SIG-M5 treated with dmso at 0.1 percent for 504 hours (cell line): ENCODE data around the gene PCDHB2.
"Not testable (repeated sequence)": the region's sequence is repeated elsewhere in the genome, so short reads cannot be mapped to it uniquely, and the experiment has no call there.

Source experiments
- DNase-seq: peaks from one replicate; lab custom pipeline; 2025; ENCODE audit not compliant: unreplicated experiment; lab: John Stamatoyannopoulos, UW

The PCDHB2 gene

DNA sequence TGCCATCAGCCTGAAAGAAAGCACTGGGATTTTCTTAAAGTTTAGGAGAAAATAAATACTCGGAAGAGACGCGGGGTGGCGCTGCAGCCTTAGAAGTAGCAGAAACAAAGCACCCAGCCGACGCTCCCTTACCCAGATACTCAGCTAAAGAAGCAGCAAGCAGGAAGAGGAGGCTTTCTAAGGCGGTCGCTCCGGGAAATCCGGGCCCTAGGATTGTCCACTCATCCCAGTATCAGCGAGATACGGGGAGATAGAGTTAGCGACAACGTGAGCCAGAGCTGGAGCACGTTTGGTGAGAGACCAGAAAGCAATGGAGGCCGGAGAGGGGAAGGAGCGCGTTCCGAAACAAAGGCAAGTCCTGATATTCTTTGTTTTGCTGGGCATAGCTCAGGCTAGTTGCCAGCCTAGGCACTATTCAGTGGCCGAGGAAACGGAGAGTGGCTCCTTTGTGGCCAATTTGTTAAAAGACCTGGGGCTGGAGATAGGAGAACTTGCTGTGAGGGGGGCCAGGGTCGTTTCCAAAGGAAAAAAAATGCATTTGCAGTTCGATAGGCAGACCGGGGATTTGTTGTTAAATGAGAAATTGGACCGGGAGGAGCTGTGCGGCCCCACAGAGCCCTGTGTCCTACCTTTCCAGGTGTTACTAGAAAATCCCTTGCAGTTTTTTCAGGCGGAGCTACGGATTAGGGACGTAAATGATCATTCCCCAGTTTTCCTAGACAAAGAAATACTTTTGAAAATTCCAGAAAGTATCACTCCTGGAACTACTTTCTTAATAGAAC lies at the start of gene PCDHB2:
TSS of gene PCDHB2 (plus strand) at position 135 of the 782 bp plus-strand sequence. CDS start at position 311, 176 bp downstream.
- peak; percentile 34 for DNase-seq

DNA sequence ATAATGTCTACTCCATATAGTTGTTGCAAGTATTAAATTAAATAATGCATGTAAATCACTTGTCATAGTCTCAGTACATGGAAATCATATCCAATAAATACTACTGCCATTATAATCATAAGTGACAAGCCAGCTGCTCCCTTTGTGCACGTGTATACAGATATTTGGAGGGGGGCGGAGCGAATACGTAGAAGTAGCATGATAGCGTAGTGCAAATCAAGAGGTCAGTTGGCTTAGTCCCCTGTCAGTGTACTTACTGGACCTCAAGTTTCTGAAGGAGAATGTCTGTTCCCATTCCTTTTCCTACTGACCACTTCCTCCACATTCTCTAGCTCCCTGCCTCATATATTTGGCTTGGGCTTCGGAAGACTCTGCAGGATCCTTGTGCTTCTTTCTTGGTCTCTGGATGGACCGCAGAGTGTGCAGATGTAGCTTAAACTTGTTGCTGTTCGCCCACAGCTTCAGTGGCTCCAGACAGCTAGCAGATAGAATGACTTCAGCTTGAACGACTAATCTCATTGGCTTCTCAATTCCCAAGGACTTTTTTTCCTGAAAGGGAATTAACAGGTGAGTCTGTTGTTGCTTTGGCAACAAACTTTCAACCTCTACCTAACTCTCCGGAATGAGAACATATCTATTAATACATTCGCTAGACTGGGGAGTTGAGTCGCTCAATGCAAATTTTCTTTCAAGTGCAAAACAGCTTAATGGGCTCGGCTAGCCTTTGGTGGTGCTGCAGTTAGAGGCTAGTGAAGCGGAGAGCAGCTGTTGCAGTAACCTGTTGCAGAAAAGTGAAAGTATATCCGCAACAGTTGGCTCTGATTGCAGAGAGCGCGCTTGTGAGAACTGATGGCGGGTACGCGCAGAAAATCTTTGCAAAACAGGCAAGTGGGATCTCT lies 43.5 kb upstream of the PCDHB2 start, which contains the start of gene PCDHB1:
TSS of gene PCDHB1 (plus strand) at position 753 of the 899 bp plus-strand sequence. CDS start at position 850, 97 bp downstream.
- no peak for DNase-seq

DNA sequence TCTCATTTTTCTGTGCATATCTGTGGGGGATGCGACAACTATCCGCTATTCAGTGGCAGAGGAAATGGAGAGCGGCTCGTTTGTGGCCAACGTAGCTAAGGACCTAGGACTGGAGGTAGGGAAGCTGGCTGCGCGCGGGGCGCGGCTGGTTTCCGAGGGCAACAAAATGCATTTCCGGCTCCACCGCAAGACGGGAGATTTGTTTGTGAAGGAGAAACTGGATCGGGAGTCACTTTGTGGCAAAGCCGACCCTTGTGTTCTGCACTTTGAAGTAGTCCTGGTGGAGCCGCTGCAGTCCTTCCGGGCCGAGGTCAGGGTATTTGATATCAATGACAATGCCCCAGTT lies 42.9 kb upstream of the PCDHB2 start:
- DNase-seq, result no peak

DNA sequence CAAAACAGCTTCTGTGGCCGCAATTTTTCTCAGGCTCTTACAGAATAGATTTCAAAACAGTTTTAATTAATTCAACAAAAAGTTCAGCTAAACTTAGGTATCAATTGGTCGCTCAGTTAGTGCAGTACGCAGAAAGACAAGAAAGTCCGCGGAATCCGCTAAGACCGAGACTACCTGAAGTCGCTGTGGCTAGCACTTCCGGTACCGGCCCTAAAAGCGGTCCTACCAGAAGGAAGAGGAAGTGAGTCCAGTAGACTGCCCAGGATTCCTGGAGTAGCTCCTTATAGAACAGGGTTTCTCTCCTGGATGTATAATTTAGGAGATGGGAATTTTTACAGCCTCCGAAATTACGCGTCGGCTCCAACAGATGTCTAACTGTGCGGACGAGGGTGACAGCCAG lies 16.6 kb upstream of the PCDHB2 start:
- no peak for DNase-seq

DNA sequence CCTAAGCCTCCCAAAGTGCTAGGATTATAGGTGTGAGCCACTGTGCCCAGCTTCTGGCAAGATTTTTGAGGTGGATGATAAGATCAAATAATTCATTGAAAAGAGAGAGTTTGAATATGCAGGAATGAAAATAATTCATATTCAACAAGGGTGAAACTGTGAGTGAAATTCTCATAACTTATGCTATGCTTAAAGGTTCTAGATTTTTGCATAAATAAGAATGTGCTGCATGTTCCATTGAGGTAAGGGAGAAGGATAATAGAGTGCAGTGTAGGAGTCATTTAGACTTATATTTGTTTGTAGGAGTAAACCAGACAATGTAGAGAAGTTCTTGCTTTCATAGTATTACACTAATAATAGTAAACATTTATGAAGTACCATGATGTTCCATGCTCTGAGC lies 12.2 kb upstream of the PCDHB2 start:
- DNase-seq, result no peak

DNA sequence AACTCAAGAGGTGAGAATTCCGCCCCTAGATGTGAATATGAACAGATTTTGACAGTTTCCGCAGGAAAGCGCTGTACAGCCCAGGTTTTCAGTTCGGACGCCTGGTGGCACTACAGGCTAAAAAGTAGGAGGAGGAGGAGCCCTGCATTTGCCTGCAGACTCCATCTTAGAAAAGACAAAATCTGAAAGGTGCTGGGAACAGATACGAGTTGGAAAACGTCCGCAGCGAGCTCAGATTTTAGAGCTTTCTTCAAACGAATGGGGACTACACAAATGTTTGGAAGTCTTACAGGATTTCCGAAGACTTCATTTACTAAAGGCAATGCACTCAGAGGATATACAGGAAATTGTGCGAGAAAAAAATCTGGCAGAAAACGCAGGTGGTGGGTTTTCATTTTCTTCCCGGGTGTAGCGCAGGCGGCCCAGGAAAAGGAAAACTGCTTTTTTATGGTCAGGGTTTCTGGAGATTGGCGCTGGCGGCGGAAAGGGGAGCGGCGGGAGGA lies 9.9 kb upstream of the PCDHB2 start:
- DNase-seq, result peak; percentile 26

DNA sequence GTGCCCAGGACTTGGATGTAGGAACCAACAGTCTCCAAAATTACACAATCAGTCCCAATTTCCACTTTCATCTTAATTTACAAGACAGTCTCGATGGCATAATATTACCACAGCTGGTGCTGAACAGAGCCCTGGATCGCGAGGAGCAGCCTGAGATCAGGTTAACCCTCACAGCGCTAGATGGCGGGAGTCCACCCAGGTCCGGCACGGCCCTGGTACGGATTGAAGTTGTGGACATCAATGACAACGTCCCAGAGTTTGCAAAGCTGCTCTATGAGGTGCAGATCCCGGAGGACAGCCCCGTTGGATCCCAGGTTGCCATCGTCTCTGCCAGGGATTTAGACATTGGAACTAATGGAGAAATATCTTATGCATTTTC lies 837 bp downstream of the PCDHB2 start:
- DNase-seq, result no peak

DNA sequence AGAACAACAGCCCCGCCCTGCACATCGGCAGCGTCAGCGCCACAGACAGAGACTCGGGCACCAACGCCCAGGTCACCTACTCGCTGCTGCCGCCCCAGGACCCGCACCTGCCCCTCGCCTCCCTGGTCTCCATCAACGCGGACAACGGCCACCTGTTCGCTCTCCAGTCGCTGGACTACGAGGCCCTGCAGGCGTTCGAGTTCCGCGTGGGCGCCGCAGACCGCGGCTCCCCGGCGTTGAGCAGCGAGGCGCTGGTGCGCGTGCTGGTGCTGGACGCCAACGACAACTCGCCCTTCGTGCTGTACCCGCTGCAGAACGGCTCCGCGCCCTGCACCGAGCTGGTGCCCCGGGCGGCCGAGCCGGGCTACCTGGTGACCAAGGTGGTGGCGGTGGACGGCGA lies 1.8 kb downstream of the PCDHB2 start:
- DNase-seq, result not testable (repeated sequence)

DNA sequence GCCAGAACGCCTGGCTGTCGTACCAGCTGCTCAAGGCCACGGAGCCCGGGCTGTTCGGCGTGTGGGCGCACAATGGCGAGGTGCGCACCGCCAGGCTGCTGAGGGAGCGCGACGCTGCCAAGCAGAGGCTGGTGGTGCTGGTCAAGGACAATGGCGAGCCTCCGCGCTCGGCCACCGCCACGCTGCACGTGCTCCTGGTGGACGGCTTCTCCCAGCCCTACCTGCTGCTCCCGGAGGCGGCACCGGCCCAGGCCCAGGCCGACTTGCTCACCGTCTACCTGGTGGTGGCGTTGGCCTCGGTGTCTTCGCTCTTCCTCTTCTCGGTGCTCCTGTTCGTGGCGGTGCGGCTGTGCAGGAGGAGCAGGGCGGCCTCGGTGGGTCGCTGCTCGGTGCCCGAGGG lies 2.2 kb downstream of the PCDHB2 start:
- DNase-seq, result not testable (repeated sequence)

DNA sequence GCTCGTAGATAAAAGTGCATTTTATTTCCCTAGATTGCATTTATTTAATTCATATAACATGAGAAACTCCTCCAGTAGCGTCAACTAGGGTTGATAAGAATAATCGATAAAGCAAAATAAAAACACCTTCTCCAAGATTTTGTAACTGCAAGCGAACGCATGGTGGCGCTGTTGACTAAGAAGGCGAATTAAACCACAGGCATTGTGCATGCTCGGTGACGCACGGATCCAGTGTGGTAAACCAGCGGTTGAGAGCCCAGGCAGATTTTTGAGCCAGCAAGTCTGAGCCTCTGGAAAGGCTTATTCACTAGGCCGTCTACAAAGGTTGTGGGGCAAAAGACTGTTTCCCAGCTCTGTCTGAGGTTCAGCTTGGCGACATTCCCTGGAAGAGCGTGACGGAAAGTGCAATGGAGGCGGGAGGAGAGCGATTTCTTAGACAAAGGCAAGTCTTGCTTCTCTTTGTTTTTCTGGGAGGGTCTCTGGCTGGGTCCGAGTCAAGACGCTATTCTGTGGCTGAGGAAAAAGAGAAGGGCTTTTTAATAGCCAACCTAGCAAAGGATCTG lies 5.9 kb downstream of the PCDHB2 start, which contains the start of gene PCDHB3:
TSS of gene PCDHB3 (plus strand) at position 231 of the 563 bp plus-strand sequence. CDS start at position 408, 177 bp downstream.
- DNase-seq, result peak; percentile 7

DNA sequence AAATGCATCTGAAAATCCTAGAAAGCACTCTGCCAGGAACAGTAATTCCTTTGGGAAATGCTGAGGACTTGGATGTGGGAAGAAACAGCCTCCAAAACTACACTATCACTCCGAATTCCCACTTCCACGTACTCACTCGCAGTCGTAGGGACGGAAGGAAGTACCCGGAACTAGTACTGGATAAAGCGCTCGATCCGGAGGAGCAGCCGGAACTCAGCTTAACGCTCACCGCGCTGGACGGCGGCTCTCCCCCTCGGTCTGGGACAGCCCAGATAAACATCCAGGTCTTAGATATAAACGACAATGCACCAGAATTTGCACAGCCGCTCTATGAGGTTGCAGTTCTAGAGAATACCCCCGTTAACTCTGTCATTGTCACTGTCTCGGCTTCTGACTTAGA lies 6.6 kb downstream of the PCDHB2 start:
- DNase-seq, result no peak

DNA sequence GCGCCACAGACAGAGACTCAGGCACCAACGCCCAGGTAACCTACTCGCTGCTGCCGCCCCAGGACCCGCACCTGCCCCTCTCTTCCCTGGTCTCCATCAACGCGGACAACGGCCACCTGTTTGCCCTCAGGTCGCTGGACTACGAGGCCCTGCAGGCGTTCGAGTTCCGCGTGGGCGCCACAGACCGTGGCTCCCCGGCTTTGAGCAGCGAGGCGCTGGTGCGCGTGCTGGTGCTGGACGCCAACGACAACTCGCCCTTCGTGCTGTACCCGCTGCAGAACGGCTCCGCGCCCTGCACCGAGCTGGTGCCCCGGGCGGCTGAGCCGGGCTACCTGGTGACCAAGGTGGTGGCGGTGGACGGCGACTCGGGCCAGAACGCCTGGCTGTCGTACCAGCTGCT lies 7.7 kb downstream of the PCDHB2 start:
- not testable (repeated sequence) for DNase-seq

DNA sequence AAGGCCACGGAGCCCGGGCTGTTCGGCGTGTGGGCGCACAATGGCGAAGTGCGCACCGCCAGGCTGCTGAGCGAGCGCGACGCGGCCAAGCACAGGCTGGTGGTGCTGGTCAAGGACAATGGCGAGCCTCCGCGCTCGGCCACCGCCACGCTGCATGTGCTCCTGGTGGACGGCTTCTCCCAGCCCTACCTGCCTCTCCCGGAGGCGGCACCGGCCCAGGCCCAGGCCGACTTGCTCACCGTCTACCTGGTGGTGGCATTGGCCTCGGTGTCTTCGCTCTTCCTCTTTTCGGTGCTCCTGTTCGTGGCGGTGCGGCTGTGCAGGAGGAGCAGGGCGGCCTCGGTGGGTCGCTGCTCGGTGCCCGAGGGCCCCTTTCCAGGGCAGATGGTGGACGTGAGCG lies 8.1 kb downstream of the PCDHB2 start:
- not testable (repeated sequence) for DNase-seq

DNA sequence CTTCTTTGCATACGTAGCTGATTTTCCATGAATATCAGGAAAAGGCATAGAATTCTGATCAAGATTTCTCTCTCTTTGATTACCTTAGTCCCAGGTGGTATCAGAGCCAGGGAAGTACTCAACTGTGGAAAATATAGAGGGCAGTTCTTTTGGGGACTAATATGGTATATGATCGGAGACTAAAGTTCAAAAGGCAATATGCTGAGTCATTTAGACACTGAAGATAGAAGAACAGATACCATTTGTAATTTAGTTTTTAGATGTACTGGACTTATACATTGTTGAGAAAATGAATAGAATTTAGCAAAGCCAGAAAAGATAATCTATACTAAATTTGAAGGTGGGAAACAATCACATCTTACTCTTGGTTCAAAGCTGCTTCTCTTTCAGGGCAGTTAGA lies 10.9 kb downstream of the PCDHB2 start:
- DNase-seq, result no peak

DNA sequence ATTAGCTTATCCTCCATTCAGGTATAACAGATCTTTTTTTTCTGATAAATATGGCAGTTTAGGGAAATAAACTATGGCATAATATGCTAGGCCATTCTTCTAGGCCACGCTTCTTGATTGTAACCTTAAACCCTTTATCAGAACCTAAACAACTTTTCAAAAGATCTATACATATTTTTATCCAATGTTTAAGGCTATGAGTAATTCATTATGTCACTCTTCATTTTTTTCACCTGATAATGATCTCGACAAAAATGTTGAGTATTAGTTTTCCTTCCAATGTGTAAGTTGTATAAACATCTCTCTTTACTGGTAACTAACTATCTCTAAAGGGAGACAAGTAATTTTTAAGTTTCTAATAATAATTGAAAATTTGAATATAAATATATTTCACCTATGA lies 24.8 kb downstream of the PCDHB2 start:
- no peak for DNase-seq

DNA sequence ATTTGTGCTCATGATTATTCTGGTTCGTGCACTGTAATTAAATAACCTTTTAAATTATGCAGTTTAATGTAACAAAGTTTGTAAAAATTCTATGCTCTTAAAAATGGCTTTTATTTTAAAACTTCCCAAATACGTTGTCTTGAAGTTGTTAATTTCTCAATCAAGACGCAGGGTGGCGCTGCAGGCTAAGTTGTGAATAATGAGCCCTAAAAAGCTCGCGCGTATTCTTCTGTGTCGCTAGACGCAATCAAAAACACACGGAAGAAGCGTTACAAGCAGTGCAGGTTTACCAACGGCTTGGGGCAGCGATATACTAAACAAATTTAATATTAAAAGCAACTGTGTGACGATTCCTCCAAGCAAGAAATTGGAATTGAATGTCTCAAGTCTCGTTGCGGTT lies 27.1 kb downstream of the PCDHB2 start, which contains the start of gene PCDHB4:
TSS of gene PCDHB4 (plus strand) at position 256 of the 400 bp plus-strand sequence. CDS start 181 bp downstream, outside the sequence.
- no peak for DNase-seq

DNA sequence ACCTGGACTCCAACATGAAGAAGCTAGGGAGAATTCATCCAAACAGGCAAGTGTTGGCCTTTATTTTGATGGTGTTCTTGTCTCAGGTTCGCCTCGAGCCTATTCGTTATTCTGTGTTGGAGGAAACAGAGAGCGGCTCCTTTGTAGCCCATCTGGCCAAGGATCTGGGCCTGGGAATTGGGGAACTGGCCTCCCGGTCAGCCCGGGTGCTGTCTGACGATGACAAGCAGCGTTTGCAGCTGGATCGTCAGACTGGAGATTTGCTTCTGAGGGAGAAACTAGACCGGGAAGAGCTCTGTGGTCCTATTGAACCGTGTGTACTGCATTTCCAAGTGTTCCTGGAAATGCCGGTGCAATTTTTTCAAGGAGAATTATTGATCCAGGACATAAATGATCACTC lies 27.6 kb downstream of the PCDHB2 start:
- DNase-seq, result no peak

DNA sequence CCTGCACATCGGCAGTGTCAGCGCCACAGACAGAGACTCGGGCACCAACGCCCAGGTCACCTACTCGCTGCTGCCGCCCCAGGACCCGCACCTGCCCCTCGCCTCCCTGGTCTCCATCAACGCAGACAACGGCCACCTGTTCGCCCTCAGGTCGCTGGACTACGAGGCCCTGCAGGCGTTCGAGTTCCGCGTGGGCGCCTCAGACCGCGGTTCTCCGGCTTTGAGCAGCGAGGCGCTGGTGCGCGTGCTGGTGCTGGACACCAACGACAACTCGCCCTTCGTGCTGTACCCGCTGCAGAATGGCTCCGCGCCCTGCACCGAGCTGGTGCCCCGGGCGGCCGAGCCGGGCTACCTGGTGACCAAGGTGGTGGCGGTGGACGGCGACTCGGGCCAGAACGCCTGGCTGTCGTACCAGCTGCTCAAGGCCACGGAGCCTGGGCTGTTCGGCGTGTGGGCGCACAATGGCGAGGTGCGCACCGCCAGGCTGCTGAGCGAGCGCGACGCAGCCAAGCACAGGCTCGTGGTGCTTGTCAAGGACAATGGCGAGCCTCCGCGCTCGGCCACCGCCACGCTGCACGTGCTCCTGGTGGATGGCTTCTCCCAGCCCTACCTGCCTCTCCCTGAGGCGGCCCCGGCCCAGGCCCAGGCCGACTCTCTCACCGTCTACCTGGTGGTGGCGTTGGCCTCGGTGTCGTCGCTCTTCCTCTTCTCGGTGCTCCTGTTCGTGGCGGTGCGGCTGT lies 29.2 kb downstream of the PCDHB2 start:
- not testable (repeated sequence) for DNase-seq

DNA sequence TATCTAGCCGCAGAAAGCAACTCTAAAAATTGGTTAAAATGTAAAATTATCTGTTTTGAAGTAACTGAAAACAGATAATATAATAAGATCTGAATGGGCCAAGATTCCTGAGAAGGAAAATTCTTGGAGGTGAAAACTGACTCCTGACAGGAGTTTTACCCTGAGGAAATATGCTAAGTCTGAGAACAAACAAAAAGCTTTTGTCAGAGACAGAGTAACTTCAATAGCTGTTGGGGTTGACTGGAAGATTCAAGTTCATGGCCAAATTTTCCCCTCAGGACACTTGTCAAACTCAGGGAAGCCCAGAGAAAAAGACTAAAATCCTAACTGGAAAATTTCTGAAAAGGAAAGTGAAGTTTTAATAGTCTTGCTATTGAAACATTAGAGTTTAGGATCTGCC lies 32.9 kb downstream of the PCDHB2 start:
- no peak for DNase-seq

DNA sequence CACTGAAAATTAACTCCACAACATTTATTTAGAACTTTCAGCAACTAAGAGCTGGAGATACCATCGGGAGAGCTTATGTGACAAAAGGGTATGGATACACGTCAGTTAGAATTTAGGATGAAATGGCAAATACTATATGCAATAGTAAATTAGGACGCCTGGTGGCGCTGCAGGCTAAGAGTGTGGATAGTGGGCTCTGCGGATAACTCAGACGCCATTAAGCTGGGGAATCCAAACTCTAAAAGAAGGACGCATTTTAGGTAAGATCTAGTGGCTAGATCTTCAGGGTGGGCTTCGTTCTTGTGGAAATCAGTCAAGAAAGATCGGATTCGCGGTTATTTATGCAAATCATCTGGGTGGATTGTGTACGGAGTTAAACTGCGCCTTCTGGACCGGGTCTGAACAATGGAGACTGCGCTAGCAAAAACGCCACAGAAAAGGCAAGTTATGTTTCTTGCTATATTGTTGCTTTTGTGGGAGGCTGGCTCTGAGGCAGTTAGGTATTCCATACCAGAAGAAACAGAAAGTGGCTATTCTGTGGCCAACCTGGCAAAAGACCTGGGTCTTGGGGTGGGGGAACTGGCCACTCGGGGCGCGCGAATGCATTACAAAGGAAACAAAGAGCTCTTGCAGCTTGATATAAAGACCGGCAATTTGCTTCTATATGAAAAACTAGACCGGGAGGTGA lies 40.8 kb downstream of the PCDHB2 start, which contains the start of gene PCDHB5:
TSS of gene PCDHB5 (plus strand) at position 177 of the 688 bp plus-strand sequence. CDS start at position 406, 229 bp downstream.
- DNase-seq, result no peak
